Measurements from ENCODE around the gene GRIK3. TPM values are rescaled to one million over a fixed set of nuclear protein-coding genes. Genes with fewer than 3 reads are reported as not detected.

Gene GRIK3
- total RNA-seq, 1 experiment from 2014 or later: 5.5 TPM

- DNase-seq (ENCODE audit: low spot score) (no peak), ATAC-seq (no peak)
- H3K4me3 Mint-ChIP-seq: no peak overlapping the region
- H3K4me1 Mint-ChIP-seq: peaks cover 7% of the 10 kb centered on the region
- H3K27me3 Mint-ChIP-seq (ENCODE audit: low read depth): no peaks in the 10 kb centered on the region
- no peaks in the 10 kb centered on the region for H3K9me3 Mint-ChIP-seq
- no peaks in the 10 kb centered on the region for H3K36me3 Mint-ChIP-seq
- no peak overlapping the region for H3K27ac Mint-ChIP-seq
- TF ChIP-seq CREB1 (CRISPR knock-in tag; IDR thresholded peaks at IDR 0.05): no peak
- TF ChIP-seq, protein P1, sequence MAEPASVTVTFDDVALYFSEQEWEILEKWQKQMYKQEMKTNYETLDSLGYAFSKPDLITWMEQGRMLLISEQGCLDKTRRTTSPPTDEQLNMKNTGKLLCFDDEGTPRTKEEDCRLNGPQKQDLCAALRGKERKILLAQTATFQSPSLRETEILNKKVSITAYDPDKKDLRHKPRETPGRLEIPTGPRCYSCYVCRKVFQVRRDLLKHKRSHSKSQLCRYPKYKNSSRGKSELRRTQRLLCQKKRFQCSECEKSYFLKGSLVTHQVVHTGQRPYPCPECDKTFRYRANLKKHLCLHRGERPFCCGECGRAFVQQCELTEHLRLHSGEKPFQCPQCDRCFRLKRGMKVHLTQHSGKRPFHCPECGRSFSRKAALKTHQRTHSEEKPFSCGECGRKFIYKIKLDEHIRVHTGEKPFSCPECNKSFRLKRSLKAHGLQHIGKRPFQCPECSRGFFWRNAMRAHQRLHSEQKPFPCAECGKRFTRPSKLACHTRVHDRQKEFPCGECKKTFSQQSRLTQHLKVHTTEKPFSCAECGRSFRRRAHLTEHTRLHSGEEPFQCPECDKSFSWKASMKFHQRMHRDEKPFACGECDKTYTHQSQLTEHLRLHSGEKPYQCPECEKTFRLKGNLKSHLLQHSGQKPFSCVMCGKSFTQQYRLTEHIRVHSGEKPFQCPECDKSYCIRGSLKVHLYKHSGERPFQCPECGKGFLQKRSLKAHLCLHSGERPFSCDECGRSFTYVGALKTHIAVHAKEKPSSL (CRISPR knock-in tag; conservative IDR thresholded peaks at IDR 0.05): no peak
- TF ChIP-seq CREM (CRISPR knock-in tag; IDR thresholded peaks at IDR 0.05): no peak
- TF ChIP-seq, protein P2, sequence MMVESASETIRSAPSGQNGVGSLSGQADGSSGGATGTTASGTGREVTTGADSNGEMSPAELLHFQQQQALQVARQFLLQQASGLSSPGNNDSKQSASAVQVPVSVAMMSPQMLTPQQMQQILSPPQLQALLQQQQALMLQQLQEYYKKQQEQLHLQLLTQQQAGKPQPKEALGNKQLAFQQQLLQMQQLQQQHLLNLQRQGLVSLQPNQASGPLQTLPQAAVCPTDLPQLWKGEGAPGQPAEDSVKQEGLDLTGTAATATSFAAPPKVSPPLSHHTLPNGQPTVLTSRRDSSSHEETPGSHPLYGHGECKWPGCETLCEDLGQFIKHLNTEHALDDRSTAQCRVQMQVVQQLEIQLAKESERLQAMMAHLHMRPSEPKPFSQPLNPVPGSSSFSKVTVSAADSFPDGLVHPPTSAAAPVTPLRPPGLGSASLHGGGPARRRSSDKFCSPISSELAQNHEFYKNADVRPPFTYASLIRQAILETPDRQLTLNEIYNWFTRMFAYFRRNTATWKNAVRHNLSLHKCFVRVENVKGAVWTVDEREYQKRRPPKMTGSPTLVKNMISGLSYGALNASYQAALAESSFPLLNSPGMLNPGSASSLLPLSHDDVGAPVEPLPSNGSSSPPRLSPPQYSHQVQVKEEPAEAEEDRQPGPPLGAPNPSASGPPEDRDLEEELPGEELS (CRISPR knock-in tag; IDR thresholded peaks at IDR 0.05): no peak
- TF ChIP-seq ZNF317 (CRISPR knock-in tag; IDR thresholded peaks at IDR 0.05; ENCODE audit: borderline replicate concordance, low read depth): no peak
- no peak for TF ChIP-seq ZNF121 (CRISPR knock-in tag; IDR thresholded peaks at IDR 0.05)
- TF ChIP-seq HMGA2 (CRISPR knock-in tag; IDR thresholded peaks at IDR 0.05): no peak
- no peak for TF ChIP-seq STAT6 (CRISPR knock-in tag; conservative IDR thresholded peaks at IDR 0.05; ENCODE audit: low read depth)
- no peak for TF ChIP-seq IRF2 (CRISPR knock-in tag; IDR thresholded peaks at IDR 0.05; ENCODE audit: borderline replicate concordance, low read depth)
- TF ChIP-seq ETV6 (CRISPR knock-in tag; IDR thresholded peaks at IDR 0.05): no peak
- TF ChIP-seq RORB (CRISPR knock-in tag; IDR thresholded peaks at IDR 0.05): no peak
- no peak for TF ChIP-seq PRDM15 (CRISPR knock-in tag; IDR thresholded peaks at IDR 0.05)
- POLR2A ChIA-PET: no interaction called here
- CTCF ChIA-PET: interaction anchor here (1.5 kb wide), 1 partner anchor 41 kb away, joined by 3 read pairs; no protein-coding TSS in a partner anchor
These were observed 81.3 kb downstream of the GRIK3 start for GRCh38 chr1:36953061-36953460.

- no peaks in the 10 kb centered on the region for H3K36me3 Mint-ChIP-seq
- CTCF ChIA-PET: no interaction called here
- no peak for DNase-seq (ENCODE audit: low spot score)
- TF ChIP-seq, protein P3, sequence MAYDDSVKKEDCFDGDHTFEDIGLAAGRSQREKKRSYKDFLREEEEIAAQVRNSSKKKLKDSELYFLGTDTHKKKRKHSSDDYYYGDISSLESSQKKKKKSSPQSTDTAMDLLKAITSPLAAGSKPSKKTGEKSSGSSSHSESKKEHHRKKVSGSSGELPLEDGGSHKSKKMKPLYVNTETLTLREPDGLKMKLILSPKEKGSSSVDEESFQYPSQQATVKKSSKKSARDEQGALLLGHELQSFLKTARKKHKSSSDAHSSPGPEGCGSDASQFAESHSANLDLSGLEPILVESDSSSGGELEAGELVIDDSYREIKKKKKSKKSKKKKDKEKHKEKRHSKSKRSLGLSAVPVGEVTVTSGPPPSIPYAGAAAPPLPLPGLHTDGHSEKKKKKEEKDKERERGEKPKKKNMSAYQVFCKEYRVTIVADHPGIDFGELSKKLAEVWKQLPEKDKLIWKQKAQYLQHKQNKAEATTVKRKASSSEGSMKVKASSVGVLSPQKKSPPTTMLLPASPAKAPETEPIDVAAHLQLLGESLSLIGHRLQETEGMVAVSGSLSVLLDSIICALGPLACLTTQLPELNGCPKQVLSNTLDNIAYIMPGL (CRISPR knock-in tag; IDR thresholded peaks at IDR 0.05): no peak
- TF ChIP-seq ZBTB21 (CRISPR knock-in tag; IDR thresholded peaks at IDR 0.05; ENCODE audit: borderline replicate concordance) (no peak), STAT6 (CRISPR knock-in tag; conservative IDR thresholded peaks at IDR 0.05; ENCODE audit: low read depth) (no peak)
- TF ChIP-seq, protein P4, sequence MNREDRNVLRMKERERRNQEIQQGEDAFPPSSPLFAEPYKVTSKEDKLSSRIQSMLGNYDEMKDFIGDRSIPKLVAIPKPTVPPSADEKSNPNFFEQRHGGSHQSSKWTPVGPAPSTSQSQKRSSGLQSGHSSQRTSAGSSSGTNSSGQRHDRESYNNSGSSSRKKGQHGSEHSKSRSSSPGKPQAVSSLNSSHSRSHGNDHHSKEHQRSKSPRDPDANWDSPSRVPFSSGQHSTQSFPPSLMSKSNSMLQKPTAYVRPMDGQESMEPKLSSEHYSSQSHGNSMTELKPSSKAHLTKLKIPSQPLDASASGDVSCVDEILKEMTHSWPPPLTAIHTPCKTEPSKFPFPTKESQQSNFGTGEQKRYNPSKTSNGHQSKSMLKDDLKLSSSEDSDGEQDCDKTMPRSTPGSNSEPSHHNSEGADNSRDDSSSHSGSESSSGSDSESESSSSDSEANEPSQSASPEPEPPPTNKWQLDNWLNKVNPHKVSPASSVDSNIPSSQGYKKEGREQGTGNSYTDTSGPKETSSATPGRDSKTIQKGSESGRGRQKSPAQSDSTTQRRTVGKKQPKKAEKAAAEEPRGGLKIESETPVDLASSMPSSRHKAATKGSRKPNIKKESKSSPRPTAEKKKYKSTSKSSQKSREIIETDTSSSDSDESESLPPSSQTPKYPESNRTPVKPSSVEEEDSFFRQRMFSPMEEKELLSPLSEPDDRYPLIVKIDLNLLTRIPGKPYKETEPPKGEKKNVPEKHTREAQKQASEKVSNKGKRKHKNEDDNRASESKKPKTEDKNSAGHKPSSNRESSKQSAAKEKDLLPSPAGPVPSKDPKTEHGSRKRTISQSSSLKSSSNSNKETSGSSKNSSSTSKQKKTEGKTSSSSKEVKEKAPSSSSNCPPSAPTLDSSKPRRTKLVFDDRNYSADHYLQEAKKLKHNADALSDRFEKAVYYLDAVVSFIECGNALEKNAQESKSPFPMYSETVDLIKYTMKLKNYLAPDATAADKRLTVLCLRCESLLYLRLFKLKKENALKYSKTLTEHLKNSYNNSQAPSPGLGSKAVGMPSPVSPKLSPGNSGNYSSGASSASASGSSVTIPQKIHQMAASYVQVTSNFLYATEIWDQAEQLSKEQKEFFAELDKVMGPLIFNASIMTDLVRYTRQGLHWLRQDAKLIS (CRISPR knock-in tag; IDR thresholded peaks at IDR 0.05; ENCODE audit: borderline replicate concordance): no peak
These were observed 82.6 kb downstream of the GRIK3 start for GRCh38 chr1:36951761-36952160.

More at GRCh38 chr1:36951761-36952160, 82.6 kb downstream of the GRIK3 start:
- peaks cover 20% of the 10 kb centered on the region for H3K4me1 Mint-ChIP-seq
- no peak overlapping the region for H3K27ac Mint-ChIP-seq
- no peaks in the 10 kb centered on the region for H3K27me3 Mint-ChIP-seq (ENCODE audit: low read depth)
- ATAC-seq: no peak
- H3K4me3 Mint-ChIP-seq: no peak overlapping the region
- no peaks in the 10 kb centered on the region for H3K9me3 Mint-ChIP-seq
- POLR2A ChIA-PET: no interaction called here

All from WTC11 (cell line).